Activated T-helper 1 cell treated with anti-CD3 and anti-CD28 coated beads, Interleukin-2, amount 50 U/mL, for 16 hours (primary cell): ENCODE measurements around the gene AUTS2.

Experiments
- DNase-seq, 2 donors: peaks; one replicate each; pipeline ENCODE4 v3.0.0-alpha.2; 2020; ENCODE audit warnings: low read depth in 1 of 2, low spot score in 1 of 2

AUTS2 gene

GRCh38 chr7:70477036-70478010, 879.0 kb downstream of the AUTS2 start:
- no peak for DNase-seq

GRCh38 chr7:70479153-70480021, 881.1 kb downstream of the AUTS2 start:
- DNase-seq = no peak

GRCh38 chr7:70480927-70481569, 882.8 kb downstream of the AUTS2 start:
- DNase-seq = no peak

- DNase-seq = no peak
Measured at GRCh38 chr7:70481570-70482123, 883.4 kb downstream of the AUTS2 start.

GRCh38 chr7:70484255-70484654, 886.0 kb downstream of the AUTS2 start:
- no peak for DNase-seq

- DNase-seq = no peak
Measured at GRCh38 chr7:70486977-70487376, 888.7 kb downstream of the AUTS2 start.

- no peak for DNase-seq
Measured at GRCh38 chr7:70487428-70487827, 889.2 kb downstream of the AUTS2 start.

GRCh38 chr7:70487886-70488285, 889.6 kb downstream of the AUTS2 start:
- DNase-seq = no peak

- DNase-seq = no peak
Measured at GRCh38 chr7:70489813-70490212, 891.5 kb downstream of the AUTS2 start.

- no peak for DNase-seq
Measured at GRCh38 chr7:70492625-70493024, 894.4 kb downstream of the AUTS2 start.

GRCh38 chr7:70494225-70495032, 896.2 kb downstream of the AUTS2 start:
- no peak for DNase-seq

GRCh38 chr7:70495033-70495376, 896.7 kb downstream of the AUTS2 start:
- DNase-seq = no peak

- no peak for DNase-seq
Measured at GRCh38 chr7:70497793-70498192, 899.5 kb downstream of the AUTS2 start.

GRCh38 chr7:70498232-70498992, 900.1 kb downstream of the AUTS2 start:
- no peak for DNase-seq

GRCh38 chr7:70500261-70500660, 902.0 kb downstream of the AUTS2 start:
- no peak for DNase-seq

- DNase-seq = no peak
Measured at GRCh38 chr7:70502117-70502863, 904.0 kb downstream of the AUTS2 start.

- no peak for DNase-seq
Measured at GRCh38 chr7:70504254-70504653, 906.0 kb downstream of the AUTS2 start.

- DNase-seq = no peak
Measured at GRCh38 chr7:70505468-70505867, 907.2 kb downstream of the AUTS2 start.

- no peak for DNase-seq
Measured at GRCh38 chr7:70505886-70506285, 907.6 kb downstream of the AUTS2 start.
